HL-60/S4 treated with retinoic acid at 250 ng/mL for 4 days and 3 days (cell line): Measurements from ENCODE around the gene CBFA2T3.
"Not testable (repeated sequence)": the region's sequence is repeated elsewhere in the genome, so short reads cannot be mapped to it uniquely, and the experiment has no call there.

ENCODE experiments used
- in situ Hi-C: fragments of 300-500 bp; cut with MboI; formaldehyde crosslinking; loops from 2 replicates; pipeline ENCODE4 v1.7.0; 2022; ENCODE audit warnings: low sequenced_read_pairs

Gene CBFA2T3

GRCh38 chr16:89013111-89013510, 36.1 kb upstream of the CBFA2T3 start:
- in situ Hi-C loops = no loop called here

- in situ Hi-C loops = no loop called here
These were observed 35.6 kb upstream of the CBFA2T3 start for GRCh38 chr16:89012622-89012995.

GRCh38 chr16:89011909-89012621, 35.1 kb upstream of the CBFA2T3 start:
- in situ Hi-C loops = no loop called here

GRCh38 chr16:89010210-89010925, 33.4 kb upstream of the CBFA2T3 start:
- in situ Hi-C loops = no loop called here

GRCh38 chr16:89009343-89010209, 32.6 kb upstream of the CBFA2T3 start:
- in situ Hi-C loops = no loop called here

GRCh38 chr16:89008796-89009195, 31.8 kb upstream of the CBFA2T3 start:
- in situ Hi-C loops = not testable (repeated sequence)

GRCh38 chr16:89007371-89008249, 30.6 kb upstream of the CBFA2T3 start:
- in situ Hi-C loops = no loop called here

- in situ Hi-C loops = no loop called here
These were observed 29.2 kb upstream of the CBFA2T3 start for GRCh38 chr16:89006036-89006752.

- in situ Hi-C loops = no loop called here
These were observed 28.4 kb upstream of the CBFA2T3 start for GRCh38 chr16:89005201-89006035.

- in situ Hi-C loops = no loop called here
These were observed 27.3 kb upstream of the CBFA2T3 start for GRCh38 chr16:89004209-89004831.

- in situ Hi-C loops = no loop called here
These were observed 26.8 kb upstream of the CBFA2T3 start for GRCh38 chr16:89003831-89004208.

- in situ Hi-C loops = no loop called here
These were observed 26.1 kb upstream of the CBFA2T3 start for GRCh38 chr16:89002851-89003830.

GRCh38 chr16:89002081-89002480, 25.1 kb upstream of the CBFA2T3 start:
- in situ Hi-C loops = not testable (repeated sequence)

GRCh38 chr16:89001117-89002027, 24.4 kb upstream of the CBFA2T3 start:
- in situ Hi-C loops = no loop called here

GRCh38 chr16:89000207-89000959, 23.4 kb upstream of the CBFA2T3 start:
- in situ Hi-C loops = no loop called here
